GM12874 (cell line): ENCODE data around the gene GRAMD1B.

ENCODE experiments used
- CTCF ChIP-seq: IDR thresholded peaks from 2 replicates; pipeline ENCODE4 v1.5.1; 2011; ENCODE audit warnings: low read depth, mild to moderate bottlenecking, control low read depth, low read length, moderate library complexity; ENCODE audit not compliant: insufficient read depth

The GRAMD1B gene

GRCh38 chr11:123460012-123460700, 30.1 kb downstream of the GRAMD1B start:
- TF ChIP-seq CTCF = no peak

GRCh38 chr11:123461164-123461563, 31.1 kb downstream of the GRAMD1B start:
- no peak for TF ChIP-seq CTCF

- TF ChIP-seq CTCF = no peak
These were observed 39.0 kb downstream of the GRAMD1B start for GRCh38 chr11:123469089-123469488.

- TF ChIP-seq CTCF = no peak
These were observed 39.5 kb downstream of the GRAMD1B start for GRCh38 chr11:123469586-123469985.

GRCh38 chr11:123470842-123471241, 40.8 kb downstream of the GRAMD1B start:
- TF ChIP-seq CTCF = no peak

- TF ChIP-seq CTCF = no peak
These were observed 42.3 kb downstream of the GRAMD1B start for GRCh38 chr11:123472236-123472935.

- no peak for TF ChIP-seq CTCF
These were observed 44.0 kb downstream of the GRAMD1B start for GRCh38 chr11:123473941-123474677.
